ENCODE results near the gene CR1L.
"Not testable (repeated sequence)": the region's sequence is repeated elsewhere in the genome, so short reads cannot be mapped to it uniquely, and the experiment has no call there.

Gene CR1L

GRCh38 chr1:207646171-207646570, 1.2 kb downstream of the CR1L start:
- no peak for DNase-seq (ENCODE audit: low read depth in 3 of 3)

GRCh38 chr1:207646944-207647579, 2.1 kb downstream of the CR1L start:
- DNase-seq (ENCODE audit: low read depth in 3 of 3) = no peak

DNA sequence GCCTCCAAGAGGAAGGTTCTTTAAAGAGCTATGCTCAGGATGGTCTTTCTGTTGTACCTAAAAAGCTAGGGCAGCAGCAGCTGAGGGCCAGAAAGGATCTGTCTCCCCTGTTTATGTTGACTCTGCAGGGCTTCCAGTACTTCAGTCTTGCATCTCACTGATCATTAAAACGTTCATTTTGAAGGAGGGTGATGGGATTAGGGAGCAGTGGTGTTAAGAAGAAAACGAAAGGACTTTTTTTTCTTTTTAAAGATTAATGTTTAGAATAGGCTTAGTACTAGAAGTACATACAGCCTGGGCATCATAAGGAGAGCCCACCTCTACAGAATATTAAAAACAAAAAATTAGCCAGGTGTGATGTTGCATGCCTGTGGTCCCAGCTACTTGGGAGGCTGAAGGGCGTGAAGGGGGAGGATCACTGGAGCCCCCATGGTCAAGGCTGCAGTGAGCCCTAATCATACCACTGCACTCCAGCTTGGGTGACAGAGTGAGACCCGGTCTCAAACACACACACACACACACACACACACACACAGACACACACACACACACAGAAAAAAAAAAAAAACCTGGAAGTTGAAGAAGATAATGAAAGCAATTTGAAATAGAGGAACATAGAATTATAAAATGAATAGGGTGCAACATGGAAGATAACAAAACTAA, 2.9 kb downstream of the CR1L start:
- DNase-seq (ENCODE audit: low read depth in 3 of 3) = no peak

GRCh38 chr1:207648334-207649209, 3.6 kb downstream of the CR1L start:
- no peak for DNase-seq (ENCODE audit: low read depth in 3 of 3)

DNA sequence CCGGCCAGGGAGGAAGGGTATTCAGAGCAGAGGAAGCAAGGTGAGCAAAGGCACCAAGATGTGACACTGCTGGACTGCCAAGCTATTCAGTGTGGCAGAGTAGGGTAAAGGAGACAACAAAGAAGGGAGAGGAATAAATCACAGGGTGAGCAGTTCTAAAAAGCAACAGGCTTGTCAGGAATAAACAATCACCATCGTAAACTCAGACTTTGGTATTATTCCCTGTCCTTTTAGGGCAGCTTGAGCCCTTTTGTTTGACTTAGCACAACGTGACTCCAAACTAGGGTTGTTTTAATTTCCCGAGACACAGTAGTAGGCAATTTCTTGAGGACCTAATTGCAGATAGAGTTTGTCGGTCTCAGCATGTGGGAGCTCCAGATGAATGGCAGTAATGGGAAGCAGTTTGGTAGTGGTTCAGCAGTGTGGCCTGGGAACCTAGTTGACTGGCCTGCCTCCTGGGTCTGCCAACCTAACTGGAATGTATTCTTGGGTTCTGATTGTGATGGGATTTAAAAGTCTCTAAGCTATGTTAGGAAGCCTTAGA, 4.3 kb downstream of the CR1L start:
- no peak for DNase-seq (ENCODE audit: low read depth in 3 of 3)

DNA sequence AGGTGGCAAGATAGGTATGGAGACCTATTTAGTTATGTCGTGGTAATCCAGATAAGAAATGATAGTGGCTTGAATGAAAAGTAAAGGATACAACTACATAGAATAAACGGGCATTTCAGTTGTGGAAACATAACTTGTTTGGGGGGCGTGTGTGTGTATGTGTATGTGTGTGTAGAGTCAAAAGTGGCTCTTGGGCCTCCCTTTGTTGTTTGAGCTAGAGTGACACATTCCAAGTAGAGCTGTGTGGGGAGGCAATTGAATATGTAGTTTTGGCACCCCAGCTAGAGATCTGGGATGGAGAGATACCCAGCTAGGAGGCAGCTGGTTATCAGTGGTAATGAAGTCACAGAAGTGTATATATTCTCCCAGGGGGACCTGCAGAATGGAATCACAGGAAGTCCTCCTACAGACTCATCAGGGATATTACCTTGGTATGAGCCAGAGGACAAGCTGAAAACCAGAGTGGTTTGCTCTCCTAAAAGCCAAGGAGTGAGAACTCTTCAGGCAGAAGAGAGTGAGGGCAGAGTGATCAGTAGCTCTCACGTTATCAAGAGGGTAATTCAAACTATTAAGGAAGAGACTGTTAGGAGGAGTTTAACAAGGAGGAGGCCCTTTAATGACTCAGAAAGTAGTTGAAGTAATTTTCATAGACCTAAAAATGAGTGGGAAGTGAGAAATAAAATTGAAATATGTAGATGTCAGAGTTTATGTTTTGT, 5.1 kb downstream of the CR1L start:
- no peak for DNase-seq (ENCODE audit: low read depth in 3 of 3)

DNA sequence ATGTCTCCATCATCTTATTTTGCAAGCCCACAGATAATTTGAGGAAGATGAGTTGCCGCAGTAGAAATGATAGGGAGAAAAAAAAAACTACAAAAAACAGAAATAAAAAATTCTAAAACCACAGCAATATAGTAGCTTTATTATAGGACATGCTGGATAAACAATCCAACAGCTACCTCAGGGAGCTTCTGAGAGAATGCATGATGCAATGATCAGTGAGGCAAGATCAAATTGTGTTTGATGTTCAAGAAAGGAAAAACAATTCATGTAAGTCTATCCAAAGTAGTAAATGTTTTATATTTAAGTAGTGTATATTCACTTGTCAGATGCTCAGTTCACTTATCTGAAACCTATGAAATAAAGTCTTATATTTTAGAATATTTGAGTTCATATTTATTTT, 6.7 kb downstream of the CR1L start:
- no peak for DNase-seq (ENCODE audit: low read depth in 3 of 3)

- no peak for DNase-seq (ENCODE audit: low read depth in 3 of 3)
Measured at GRCh38 chr1:207654320-207654719, 9.4 kb downstream of the CR1L start.

DNA sequence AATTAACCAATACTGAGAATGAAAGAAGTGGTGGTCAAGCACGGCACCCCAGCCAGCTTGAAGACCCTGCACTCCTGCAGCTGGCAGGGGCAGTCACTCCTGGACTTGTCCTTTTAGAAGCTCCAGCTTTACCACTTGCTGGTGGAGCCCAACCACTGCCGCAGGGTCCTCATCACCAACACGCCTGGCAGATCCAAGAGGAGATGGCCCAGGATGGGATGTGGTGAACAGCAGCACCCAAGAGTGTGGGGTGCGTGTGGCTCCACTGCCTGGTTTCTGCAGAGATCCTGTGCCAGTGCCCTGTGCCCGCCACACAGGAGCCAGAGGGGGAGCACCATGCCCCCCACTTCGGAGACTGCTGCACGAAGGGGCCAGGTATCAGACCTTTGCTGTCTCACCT, 13.5 kb downstream of the CR1L start:
- no peak for DNase-seq (ENCODE audit: low read depth in 3 of 3)

DNA sequence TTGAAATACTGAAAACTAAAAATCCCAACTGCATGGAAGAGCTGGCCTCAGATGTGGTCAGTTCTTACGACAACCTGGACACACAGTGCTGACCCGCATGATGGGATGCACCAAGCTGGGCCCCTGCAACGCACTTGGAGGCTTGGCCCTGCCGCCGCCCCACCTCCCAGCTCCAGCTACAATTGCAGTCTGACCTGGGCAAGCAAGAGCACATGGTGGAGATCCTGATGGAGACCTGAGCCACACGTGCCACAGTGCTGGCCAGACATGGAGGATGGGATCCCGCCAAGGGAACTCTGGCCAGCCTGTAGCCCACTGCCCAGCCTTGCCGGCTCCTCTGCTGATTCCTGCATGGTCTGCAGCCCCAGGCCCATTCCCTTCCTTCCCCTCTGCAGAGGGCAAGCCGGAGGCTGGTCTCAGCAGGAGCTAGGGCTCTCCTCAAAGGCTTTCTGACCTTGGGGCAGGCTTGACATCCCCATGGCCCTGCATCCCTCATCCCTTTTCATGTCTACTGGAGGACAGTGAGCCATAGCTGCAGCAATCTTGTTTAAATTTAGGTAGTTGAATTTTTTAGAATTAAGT, 14.1 kb downstream of the CR1L start:
- DNase-seq (ENCODE audit: low read depth in 3 of 3) = no peak

DNA sequence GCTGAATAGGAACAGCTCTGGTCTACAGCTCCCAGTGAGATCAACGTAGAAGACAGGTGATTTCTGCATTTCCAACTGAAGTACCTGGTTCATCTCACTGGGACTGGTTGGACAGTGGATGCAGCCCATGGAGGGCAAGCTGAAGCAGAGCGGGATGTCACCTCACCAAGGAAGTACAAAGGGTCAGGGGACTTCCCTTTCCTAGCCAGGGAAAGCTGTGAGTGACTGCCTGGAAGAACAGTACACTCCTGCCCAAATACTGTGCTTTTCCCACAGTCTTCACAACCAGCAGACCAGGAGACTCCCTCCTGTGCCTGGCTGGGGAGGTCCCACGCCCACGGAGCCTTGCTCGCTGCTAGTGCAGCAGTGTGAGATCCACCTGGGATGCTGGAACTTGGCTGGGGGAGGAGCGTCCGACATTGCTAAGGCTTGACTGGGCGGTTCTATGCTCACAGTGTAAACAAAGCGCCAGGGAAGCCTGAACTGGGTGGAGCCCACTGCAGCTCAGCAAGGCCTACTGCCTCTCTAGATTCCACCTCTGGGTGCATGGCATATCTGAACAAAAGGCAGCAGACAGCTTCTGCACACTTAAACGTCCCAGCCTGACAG, 14.7 kb downstream of the CR1L start:
- DNase-seq (ENCODE audit: low read depth in 3 of 3) = no peak

DNA sequence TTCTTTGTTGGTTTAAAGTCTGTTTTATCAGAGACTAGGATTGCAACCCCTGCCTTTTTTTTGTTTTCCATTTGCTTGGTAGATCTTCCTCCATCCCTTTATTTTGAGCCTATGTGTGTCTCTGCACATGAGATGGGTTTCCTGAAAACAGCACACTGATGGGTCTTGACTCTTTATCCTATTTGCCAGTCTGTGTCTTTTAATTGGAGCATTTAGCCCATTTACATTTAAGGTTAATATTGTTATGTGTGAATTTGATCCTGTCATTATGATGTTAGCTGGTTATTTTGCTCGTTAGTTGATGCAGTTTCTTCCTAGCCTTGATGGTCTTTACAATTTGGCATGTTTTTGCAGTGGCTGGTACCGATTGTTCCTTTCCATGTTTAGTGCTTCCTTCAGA, 16.5 kb downstream of the CR1L start:
- not testable (repeated sequence) for DNase-seq (ENCODE audit: low read depth in 3 of 3)

DNA sequence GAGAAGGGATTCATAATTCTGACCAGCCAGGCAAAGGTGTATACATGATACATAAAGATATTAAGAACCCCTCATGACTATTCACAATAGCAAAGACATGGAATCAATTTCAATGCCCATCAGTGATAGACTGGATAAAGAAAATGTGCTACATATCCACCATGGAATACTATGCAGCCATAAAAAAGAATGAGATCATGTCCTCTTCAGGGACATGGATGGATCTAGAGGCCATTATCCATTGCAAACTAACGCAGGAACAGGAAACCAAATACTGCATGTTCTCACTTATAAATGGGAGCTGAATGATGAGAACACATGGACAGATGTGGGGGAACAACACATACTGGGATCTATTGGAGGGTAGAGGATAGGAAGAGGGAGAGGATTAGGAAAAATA, 21.4 kb downstream of the CR1L start:
- DNase-seq (ENCODE audit: low read depth in 3 of 3) = no peak

DNA sequence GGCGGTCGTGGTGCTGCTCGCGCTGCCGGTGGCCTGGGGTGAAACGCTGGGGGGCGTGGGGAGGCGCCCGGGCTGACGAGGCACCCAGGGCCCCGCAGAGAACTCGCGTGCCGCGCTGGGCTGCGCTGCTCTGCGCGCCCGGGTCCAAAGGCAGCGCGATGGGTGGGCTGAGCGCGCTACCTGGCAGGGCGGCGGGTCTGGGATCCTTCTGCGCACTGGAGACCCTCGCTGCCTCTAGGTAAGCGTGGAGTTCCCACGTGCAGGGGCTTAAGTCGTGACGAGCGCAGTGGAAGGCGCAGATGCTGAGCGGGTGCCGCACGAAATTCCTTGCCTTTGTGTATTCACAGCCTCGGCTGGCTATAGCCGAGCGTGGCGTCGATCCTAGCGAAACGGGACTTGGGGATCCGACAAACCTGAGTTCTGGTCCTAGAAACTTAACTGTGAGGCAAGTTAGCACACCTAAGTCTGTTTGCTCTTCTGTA, 24.6 kb downstream of the CR1L start:
- no peak for DNase-seq (ENCODE audit: low read depth in 3 of 3)

DNA sequence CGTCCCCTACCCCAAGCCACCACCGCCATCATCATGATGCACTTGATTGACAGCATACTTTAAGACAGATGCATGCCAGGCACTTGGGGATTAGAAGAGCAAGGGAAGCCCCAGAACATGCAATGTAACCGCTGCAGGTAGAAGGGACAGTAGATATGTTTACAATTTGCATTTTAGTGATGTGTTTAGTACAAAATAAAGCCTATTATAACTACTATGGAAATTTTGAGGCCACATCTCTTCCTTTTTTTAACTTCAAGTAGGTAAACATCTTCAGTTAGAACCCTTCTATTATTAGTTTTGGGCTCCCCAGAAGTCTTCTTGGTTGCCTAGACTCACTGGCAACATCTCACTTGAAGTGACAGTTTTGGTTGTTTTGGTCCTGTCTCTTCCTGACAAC, 25.3 kb downstream of the CR1L start:
- no peak for DNase-seq (ENCODE audit: low read depth in 3 of 3)

DNA sequence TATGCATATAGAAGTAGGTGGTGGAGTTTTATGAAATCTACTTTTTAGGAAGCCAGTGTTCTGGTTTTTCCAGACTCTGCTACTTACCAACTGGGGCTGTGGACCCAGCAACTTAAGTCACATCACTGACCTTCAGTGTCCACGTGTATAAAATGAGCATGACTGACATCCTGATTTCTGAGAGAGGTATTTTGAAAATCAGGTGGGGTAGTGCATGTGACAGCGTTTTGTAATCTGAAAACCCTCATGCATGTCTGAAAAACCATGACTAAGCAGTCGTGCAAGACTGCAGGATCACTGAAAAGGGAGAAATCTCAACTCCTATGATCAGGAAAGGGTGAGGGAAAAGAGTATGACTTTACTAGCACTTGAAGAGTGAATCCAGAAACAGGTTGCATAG, 26.1 kb downstream of the CR1L start:
- DNase-seq (ENCODE audit: low read depth in 3 of 3) = no peak

DNA sequence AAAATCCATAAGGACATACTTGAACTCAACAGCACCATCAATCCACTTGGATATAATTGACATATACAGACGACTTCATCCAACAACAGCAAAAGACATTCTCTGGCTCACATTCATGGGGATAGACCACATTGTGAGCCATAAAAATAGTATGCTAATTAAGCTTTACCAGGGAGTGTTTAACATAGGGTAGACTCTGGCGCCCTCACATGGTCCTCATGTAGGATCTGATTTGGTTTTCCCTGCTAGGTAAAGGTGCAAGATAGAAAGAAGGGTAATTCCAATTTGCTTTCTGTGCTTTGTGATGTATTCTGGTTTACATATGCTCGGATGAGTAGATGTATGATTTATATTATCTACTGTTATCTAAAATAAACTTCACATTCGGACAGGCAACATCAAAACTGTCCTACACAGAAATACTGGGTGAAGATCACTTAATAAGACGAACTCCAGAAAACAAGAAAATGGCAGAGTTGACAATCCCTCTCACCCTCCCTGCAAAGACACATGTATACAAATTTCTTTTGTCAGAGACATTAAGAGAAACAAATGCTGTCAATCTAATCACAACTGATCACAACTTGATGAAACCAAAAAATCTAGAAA, 27.7 kb downstream of the CR1L start:
- DNase-seq (ENCODE audit: low read depth in 3 of 3) = no peak

DNA sequence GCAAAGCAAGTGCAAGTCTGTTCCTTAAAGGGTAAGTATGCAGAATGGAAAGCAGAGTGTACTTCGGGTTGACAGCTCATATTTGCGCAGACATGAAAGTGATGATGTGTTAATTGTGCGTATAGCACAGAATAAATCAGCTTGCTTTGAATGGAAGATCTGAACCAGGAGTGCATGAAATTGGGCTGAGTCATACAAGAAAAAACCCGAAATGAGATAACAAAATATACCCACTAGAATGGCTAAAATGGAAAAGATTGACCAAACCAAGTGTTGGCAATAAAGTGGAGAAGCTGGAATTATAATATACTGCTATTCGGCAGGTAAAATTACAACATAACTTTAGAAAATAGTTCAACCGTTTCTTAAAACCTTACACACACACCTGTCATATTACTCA, 28.5 kb downstream of the CR1L start:
- DNase-seq (ENCODE audit: low read depth in 3 of 3) = no peak

DNA sequence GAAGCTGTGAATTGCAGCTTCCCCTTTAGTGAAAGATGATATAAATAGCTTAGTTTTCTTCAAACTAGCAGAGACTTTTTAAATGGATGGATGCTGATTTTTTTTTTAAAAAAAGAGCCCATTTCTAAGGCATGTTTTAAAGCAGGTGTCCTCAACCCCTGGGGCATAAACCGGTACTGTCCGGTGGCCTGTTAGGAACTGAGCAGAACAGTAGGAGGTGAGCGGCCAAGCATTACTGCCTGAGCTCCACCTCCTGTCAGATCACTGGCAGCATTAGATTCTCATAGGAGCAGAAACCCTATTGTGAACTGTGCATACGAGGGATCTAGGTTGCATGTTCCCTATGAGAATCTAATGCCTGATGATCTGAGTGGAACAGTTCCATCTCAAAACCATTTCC, 31.2 kb downstream of the CR1L start:
- no peak for DNase-seq (ENCODE audit: low read depth in 3 of 3)

DNA sequence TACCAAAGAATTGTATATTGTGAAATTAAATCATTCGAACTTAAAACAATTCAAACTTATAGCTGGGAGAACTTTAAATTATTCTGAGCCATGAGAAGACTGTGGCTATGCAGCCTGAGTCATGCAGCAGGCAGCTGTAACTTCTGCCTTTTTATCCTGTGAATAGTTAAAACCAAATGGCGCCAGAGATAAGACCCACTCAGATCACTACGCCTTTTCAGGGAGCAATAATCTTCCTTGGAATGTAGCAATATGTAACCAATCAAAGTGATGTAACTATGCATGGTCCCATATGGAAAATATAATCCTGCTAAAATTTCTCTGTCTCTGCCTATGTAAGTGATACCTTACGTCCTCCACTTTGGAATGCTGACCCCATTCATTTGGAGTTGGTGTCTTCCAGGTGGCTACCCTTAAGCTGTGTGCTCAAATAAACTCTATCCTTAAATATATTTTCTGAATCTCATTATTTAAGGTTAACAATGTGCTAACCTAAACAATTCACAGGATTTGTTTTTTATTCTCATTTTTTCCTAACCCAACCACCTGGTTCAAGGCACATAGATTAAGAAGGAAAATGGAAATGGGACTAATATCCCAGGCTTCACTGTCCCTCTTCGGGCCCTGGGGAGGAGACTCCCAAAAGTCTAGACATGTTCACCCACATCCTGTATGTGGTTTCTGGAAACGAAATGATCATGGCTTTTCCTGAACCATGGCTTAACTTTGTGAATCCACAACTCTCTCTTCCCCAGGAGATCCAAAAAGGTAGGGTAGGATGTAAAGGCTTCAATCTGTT, 35.9 kb downstream of the CR1L start:
- DNase-seq (ENCODE audit: low read depth in 3 of 3) = not testable (repeated sequence)
